CD4-positive, alpha-beta T cell treated with Interleukin-6 at 100 ng/mL for 8 hours (primary cell): ENCODE data around the gene VPS4A.
A peak's percentile ranks its signal among the peaks of the same experiment; 100 is the strongest.
"Not testable (repeated sequence)": the region's sequence is repeated elsewhere in the genome, so short reads cannot be mapped to it uniquely, and the experiment has no call there.

Source experiments
- DNase-seq: peaks from one replicate; pipeline ENCODE4 v3.0.0-alpha.2; 2020; ENCODE audit warnings: mixed read lengths, low spot score

The VPS4A gene

DNA sequence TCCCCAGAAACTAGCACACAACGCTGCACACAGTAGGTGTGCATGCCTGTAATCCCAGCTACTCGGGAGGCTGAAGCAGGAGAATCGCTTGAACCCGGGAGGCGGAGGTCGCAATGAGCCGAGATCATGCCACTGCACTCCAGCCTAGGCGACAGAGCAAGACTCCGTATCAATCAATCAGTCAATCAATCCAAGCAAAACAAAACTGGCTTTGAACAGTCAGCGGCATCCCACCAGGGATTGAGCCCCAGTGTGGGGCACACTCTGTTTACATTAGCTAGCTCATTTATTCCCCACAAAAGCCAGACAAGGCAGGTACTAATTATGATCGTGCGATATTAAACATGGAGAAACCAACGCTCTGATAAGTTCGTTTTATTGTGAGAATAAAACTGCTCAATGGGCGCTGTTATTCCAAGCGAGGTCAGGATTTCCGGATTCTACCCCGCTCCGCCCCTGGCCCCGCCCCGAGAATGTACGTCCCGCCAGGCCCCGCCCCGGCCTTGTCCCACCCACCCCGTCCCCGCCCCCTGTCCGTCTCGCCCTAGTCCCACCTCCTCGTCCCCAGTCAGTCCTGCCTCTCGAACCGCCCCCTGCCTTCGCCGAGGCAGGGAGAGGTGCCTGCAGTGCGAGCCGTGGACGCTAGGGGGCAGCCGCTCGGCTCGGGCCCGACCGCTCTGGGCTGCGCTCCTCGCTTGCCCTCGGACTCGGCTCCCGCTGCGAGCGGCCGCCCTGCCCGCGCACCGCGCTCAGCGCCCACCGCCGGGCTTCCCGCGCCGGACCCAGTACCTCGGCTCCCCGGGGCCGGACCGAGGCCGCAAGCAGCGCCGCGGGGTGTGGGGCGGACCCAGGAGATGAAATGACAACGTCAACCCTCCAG lies at the start of gene VPS4A:
Gene VPS4A (plus strand): TSS at position 698 of the 880 bp plus-strand sequence. CDS start 162 bp downstream, at position 860.
- DNase-seq = peak; percentile 97

DNA sequence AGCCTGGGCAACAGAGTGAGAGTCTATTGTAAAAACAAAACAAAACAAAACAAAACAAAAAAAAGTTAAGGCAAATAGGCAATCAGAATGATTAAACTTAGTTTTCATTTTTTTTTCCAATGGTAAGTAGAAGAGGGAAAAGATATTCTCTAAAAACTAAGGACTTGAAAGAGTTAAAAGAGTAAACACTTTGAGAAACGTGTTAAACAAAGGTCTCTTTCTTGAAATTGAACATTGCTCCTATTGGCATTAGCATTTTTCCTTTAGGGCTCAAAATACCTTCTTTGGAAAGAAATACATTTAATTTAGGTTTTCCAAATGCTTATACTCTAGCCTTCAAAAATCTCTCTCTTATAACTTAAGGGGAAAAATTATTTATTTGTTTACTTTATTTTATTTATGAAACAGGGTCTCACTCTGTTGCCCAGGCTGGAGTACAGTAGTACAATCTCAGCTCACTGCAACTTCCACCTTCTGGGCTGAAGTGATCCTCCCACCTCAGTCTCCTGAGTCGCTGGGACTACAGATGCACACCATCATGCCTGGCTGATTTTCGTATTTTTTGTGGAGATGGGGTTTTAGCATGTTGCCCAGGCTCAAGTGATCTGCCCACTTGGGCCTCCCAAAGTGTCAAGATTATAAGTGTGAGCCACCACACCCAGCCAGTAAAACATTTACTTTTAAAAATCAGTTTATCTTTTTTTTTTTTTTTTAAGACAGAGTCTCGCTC lies 44.7 kb upstream of the VPS4A start:
- no peak for DNase-seq

DNA sequence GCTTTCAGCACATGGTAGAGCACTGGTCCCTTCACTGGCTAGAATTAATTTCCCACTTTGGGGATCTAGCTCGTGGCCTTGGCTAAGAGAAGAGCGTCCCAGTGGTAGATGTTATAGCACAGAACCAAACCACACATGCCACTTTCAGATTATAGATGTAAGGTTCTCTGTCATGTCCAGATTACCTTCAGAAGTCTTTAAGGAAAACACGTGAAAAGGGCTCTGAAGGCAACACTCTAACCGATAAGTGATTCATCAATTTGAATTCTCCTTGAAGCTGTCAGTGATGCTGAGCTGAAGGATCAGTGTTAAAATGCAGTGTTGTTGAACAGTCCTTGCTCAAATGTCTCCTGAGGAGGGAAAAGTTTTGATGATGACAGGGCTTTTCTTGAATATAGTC lies 43.5 kb upstream of the VPS4A start:
- no peak for DNase-seq

DNA sequence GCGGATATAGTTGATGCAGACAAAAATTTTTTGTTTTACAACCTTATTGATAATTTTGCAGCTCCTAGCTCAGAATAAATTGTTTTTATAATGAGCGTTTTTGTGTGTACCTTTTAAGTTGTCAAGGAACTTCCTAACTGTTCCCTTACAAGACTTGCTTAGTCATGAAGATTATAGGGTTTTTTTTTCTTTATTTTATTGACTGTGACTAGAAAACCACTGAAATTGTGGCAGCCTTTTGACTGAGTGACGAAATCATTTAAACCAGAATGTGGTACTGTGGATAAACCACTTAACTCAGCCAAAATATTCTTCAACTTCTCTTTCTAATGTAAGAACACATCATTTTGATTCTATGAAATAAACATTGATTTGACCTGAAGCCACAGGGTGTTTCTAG lies 40.8 kb upstream of the VPS4A start:
- DNase-seq = no peak

DNA sequence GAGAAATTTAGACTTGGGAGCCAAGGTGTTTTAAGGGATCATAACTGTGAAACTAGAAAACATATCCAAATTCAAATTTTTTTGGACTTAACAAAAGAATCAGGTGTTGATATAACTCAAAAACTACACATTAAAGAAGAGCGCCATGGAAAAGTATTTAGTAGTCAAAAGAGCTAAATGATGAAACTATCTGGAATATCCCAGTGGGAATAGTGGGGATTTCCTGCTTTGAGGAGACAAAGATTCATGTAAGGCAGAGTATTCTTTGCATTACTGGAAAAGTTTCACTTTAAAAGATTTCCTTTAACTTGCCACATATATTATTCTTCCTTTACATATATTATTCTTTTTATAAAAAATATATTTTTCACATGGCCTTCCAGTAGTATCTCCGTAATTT lies 40.3 kb upstream of the VPS4A start:
- DNase-seq = no peak

DNA sequence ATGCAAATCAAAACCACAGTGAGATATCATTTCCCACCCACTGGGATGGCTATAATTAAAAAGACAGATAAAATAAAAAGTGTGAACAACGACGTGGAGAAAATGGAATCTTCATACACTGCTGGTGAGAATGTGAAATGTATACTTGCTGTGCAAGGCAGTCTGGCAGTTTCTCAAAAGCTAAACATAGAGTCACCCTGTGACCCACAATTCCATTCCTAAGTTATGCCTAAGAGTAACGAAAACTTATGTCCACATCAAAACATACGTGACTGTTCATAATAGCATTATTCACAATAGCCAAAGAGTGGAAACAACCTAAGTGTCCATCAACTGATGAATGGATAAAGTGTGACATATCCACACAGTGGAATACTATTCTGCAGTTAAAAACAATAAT lies 38.1 kb upstream of the VPS4A start:
- no peak for DNase-seq

DNA sequence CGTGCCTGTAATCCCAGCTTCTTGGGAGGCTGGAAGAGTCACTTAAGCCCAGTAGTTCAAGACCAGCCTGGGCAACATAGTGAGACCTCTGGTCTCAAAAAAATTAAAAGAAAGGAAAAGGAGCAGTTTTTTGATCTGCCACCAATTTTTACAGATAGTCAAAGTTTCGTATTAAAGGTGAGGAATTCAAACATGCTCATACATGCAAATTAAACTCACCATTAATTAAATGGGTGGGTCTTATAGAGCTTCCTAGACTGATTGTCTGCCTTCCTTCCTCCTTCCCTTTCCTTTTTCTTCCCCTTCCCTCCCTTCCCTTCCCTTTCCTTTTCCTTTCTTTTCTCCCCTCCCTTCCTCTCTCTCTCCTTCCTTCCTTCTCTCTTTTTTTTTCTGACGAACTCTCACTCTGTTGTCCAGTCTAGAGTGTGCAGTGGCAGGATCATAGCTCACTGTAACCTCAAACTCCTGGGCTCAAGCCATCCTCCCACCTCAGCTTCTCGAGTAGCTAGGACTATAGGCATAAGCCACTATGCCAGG lies 36.4 kb upstream of the VPS4A start:
- DNase-seq = no peak

DNA sequence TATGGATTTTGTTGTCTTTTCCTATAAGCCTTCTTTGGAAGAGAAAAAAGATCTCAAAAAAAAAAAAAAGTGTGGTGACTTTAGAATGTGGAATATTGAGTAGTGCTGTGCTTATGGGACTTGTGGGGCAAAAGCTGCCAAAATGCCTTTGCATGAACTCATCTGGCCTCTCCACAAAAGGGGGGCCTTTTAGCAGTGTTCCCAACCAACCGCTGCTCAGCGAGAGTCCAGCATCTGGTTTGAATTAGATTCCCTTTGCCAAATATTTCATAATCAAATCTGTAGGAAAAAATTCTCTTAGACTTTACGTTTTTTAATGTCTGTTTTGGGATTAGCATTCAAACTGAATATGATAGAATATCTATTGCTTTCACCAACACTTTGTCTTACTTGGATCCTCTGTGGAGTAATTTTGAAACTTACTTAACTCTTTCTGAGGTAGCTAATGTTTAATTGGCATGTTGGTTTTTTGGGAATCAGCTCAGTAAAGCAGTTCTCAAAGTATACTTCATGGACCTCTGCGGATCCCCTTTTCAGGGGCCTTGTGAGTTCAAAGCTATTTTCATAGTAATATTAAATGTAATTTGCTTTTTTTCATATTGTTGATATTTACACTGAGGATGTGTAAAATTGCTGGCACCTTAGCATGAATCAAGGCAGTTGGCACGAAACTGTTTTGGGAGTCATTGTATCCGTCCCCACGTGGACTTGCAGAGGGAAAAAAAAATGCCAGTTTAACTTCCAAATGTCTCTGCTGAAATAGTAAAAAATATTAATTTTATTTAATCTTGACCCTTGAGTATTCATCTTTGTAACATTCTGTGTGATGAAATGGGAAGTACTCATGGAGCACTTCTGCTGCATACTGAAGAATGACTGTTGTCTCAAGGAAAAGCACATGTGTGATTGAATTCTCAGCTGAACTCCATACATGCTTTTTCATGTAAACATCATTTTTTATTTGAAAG lies 34.7 kb upstream of the VPS4A start:
- DNase-seq = no peak

DNA sequence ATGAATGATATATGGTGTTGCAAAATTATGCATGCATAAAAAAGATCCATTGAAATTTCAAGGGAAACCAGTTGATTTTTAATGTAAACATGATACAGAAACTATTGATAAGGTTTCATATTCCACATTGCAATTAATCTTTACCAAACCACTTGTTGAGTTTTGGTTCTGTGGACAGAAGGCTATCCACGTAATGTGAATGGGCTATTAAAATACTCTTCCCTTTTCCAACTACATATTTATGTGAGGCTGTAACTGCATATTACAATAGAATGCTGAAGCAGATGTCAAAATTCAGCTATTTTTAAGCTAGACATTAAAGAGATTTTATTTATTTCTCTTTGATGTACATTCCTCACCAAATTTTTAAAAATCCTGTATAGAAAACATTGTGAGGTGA lies 33.7 kb upstream of the VPS4A start:
- no peak for DNase-seq

DNA sequence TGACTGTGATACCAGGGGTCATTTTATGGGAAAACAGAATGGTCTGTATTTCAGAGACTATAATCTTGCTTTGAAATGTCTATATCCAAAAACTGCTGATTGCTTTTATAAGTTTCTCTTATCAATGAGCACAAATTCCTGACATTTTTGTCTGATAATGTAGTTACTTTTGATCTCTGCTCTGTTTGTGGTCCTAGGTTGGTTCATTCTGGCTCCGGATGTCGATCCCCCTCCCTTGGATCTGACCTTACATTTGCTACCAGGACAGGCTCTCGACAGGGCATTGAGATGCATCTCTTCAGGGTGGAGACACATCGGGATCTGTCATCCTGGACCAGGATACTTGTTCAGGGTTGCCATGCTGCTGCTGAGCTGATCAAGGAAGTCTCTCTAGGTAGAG lies 27.3 kb upstream of the VPS4A start:
- no peak for DNase-seq

DNA sequence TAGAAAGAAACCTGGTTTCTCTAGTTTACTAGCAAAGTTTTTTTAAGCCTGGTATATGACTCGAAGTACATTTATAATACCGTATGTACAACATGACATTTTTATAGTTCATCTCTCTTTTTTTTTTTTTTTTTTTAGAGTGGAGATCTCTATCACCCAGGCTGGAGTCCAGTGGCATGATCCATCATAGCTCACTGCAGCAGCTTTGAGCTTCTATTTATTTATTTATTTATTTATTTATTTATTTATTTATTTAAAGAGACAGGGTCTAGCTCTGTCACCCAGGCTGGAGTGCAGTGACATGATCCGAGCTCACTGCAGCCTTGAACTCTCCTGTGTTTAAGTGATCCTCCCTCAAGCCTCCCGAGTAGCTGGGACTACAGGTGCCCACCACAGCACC lies 25.9 kb upstream of the VPS4A start:
- DNase-seq = no peak

DNA sequence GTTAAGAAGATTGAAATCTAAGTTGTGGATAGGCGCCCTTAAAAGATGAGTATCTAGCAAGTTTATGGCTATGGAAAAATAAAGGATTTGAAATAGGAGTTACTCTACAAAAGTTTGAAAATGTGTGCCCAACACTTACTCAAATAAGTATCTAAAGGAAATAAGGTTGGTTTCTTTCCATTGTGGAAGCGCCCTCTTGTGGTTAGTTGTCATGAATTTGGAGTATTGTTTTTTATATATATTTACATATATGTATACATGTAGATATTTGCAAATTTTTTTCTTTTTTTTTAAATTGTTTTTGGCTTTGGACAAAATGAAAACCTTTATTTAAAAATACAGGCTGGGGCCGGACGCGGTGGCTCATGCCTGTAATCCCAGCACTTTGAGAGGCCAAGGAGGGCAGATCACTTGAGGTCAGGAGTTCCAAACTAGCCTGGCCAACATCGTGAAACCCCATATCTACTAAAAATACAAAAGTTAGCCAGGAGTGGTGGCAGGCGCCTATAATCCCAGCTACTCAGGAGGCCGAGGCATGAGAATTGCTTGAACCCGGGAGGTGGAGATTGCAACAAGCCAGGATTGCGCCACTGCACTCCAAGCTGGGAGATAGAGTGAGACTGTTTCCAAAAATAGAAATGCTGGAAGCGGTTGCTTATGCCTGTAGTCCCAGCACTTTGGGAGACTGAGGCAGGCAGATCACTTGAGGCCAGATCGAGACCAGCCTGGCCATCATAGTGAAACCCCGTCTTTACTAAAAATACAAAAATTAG lies 24.0 kb upstream of the VPS4A start:
- peak; percentile 60 for DNase-seq

DNA sequence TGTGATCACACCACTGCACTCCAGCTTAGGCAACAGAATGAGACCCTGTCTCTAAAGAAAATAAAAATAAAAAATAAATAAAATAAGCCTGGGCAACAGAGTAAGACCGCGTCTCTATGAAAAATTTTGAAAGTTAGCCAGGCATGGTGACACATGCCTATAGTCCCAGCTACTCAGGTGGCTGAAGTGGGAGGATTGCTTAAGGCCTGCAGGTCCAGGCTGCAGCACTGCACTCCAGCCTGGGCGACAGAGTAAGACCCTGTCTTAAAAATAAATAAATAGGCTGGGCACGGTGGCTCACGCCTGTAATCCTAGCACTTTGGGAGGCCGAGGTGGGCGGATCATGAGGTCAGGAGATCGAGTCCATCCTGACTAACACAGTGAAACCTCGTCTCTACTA lies 19.5 kb upstream of the VPS4A start:
- DNase-seq = not testable (repeated sequence)

DNA sequence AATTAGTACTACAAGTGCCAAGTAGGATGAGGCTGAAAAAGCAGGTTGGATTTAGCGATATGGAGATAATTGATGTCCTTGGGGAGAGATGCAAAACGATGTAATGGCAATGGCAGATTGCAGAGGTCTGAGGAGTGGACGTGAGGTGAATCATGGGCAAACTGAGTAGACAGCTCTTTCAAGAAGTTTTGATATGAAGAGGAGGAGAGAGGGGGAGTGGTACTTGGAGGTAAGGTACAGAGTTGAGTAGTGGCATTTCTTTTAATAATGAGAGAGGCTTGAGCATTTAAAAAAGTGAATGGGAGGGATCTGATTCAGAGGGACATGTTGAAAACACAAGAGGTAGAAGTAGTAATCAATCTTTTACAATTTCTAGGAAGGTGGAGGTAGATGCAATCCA lies 17.7 kb upstream of the VPS4A start:
- DNase-seq = no peak

DNA sequence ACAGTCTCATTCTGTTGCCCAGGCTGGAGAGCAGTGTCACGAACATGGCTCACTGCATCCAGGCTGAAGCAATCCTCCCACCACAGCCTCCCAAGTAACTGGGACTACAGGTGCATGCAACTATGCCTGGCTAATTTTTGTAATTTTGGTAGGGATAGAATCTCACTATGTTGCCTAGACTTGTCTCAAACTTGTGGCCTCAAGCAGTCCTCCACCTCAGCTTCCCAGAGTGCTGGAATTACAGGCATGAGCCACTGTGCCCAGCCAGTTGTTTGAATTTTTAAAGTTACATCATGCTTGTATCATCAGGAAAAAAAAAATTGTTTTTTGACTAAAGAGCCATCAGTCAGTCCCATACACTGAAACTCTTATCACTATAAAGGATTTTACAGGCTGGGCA lies 17.1 kb upstream of the VPS4A start:
- no peak for DNase-seq

DNA sequence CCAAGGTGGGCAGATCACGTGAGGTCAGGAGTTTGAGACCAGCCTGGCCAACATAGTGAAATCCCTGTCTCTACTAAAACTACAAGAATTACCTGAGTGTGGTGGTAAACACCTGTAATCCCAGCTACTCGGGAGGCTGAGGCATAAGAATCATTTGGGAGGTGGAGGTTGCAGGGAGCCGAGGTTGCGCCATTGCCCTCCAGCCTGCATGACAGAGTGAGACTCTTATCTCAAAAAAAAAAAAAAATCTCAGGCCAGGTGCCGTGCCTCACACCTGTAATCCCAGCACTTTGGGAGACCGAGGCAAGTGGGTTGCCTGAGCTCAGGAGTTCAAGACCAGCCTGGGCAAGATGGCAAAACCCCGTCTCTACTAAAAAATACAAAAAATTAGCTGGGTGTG lies 14.4 kb upstream of the VPS4A start:
- DNase-seq = not testable (repeated sequence)

DNA sequence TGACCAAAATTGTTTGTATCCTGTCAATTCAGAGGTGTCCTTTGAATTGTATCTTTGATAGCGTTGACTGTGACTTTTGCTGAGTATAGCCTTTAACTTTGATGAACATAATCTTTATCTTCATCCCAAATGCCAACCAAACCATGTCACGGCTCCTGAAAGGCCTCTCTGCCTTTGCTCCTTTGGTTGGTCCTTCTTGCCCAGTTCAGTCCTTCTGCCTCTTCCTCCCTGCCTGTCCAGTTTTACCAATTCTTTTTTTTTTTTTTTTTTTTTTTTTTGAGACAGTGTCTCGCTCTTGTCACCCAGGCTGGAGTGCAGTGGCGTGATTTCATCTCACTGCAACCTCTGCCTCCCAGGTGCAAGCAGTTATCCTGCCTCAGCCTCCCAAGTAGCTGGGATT lies 12.9 kb upstream of the VPS4A start:
- DNase-seq = no peak

DNA sequence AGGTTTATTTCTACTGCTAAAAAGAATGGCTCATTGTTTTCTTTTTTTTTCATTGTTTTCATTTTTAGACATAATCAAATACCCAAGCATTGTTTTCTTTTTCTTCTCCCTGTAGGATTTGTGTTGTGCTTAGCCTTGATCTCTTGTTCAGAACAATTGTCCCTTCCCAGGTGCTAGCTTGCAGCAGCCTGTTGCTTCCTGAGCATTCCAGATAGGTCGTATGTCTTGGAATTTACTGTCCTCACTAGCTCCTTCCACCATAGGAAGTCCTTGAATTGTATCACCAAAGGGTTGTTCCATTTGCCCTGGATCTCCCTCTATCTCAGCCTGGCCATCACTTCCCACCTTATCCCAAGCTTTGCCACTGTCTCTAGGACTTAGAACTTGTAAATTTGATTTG lies 10.0 kb upstream of the VPS4A start:
- no peak for DNase-seq

DNA sequence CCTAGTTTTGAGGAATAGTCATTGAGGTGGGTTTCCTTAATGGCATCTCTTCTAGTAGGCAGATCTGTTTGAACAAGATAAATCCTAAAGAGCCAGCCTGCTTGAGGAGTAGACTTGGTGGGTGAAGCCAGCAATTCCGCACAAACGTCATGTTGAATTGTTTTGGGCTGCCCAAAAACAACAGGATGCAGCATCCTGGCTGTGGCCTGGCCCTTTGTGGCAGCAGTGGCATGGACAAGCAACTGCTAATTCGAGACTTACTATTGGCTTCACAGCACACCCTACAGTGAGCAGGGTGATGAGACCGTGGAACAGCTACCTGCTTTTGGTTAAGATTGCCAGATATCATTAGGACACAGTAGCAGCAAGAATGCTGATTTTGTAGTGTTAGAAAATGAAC lies 9.3 kb upstream of the VPS4A start:
- DNase-seq = no peak

DNA sequence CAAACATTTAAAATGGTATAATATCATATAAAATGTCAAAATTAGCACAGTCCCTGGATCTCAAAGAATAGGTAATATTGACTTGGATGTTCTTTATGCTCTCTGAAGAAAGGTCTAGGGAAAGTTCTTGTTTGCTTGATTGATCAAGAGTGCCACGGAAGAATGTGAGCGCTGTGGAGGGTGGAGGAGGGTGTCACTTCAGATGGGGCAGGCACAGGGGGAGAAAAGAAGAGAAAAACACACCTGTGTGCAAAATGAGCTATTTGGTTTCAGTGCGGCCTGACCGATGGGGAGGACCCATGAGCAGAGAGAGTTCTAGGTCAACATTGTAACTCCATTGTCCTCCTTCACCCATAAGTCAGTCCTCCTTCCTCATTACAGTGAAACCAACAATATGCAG lies 8.8 kb upstream of the VPS4A start:
- DNase-seq = no peak

DNA sequence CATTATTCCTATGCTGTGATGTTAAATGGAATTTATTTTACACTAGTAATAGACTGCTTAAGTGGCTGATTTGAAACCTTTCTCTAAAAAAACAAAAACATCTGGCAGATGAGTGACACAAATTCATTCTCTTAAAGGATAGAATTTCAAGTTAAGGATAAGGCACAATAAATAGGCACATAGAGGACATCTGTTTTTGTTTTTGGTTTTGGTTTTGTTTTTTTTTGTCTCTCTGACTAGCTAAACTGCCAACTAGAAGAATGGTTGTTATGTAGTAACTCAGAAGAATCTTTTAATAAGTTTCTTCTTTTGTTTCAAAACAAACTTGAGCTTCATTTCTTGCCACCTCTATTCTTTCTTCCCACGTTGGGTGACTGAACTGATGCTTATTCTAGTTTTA lies 5.1 kb upstream of the VPS4A start:
- no peak for DNase-seq
